Dermis blood vessel endothelial cell (primary cell): Measurements from ENCODE around the gene GRID2. TPM values are rescaled to one million over a fixed set of nuclear protein-coding genes. Genes with fewer than 3 reads are reported as not detected.
"Not testable (repeated sequence)": the region's sequence is repeated elsewhere in the genome, so short reads cannot be mapped to it uniquely, and the experiment has no call there.

ENCODE experiments used
- DNase-seq: peaks from one replicate; pipeline ENCODE4 v3.0.0; 2010
- total RNA-seq: library from RNA; depleted of rRNA; stranded (reverse); fragments of >200 nt; gene quantifications from 2 replicates; pipeline ENCODE4 v1.2.3, GENCODE V29; 2014

Gene GRID2
- total RNA-seq, 1 donor from 2014 or later, result not detected

DNA sequence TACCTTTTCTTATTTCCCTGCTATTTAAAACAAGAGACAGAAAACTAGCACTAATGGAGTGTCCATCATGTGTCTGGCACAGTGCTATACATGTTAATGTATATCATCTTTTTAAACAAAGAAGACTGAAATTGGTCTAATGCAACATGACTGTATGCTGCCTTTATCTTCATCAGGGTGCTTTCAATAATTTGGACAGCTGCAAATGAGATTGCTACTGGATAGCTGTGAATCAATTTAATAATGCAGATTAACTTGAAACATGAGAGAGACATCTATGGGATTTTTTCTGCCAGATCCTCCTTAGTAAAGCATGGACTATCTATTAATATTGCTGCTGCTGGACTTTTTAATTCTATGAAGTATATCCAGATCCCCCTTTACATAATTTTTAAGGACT is 1269.5 kb downstream of the GRID2 start:
- DNase-seq, result no peak

DNA sequence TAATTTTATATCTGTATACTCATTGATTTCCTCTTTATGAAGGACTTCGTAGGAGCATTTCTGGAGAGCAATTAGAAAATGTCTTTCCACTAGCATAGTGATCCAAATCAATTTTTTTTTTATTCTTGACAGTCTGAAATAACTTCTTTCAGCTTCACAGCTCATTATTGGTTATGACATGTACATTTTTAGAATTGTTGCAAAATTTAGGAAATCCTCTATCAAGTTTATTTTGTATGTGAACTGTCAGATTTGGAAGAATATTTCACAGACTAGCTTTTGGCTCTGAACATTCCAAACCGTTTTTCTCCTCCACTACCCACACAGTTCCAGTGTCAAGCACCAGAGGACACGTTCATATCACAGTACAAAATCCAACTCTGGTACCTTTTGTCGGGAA is 1275.2 kb downstream of the GRID2 start:
- no peak for DNase-seq

GRCh38 chr4:93605163-93605562 is 1301.4 kb downstream of the GRID2 start:
- no peak for DNase-seq

- DNase-seq, result no peak
Measured at GRCh38 chr4:93617606-93618005, 1313.8 kb downstream of the GRID2 start.

DNA sequence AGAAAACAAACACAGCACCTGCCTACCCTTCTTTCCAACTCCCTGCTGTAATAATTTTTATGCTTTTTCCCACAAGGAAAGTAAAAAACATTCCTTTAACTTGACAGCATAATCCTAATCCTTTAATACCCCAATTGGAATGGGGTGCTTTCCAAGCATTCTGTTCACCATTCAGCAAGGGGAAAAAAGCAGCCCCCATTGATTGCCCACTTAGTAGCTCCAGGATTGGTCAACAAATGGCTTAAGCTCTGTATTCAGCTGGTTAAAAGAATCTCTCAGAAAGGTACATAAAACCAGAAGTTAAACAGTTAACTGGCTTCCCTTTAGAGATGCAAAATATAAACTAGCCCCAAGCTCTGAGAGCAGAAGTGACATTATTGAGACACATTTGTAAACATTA is 1330.0 kb downstream of the GRID2 start:
- DNase-seq, result no peak

DNA sequence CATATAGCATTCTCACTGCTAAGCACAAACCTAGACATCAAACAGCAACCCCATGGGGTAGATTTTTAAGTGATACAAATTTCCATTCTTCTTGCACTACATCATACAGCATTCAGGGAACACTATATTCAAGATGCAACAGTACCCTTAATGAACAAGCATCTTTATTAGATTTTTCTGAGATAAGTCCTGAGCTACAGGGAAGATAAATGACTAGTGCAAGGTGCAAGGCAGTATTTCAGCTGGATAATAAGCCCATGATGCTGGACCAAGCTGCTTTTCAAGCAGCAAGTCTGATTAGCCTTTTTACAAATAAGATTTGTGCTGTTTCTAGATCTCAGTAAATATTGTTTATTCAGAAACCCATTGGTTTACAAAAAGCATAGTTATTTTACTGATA is 1332.2 kb downstream of the GRID2 start:
- DNase-seq, result no peak

- no peak for DNase-seq
Measured at GRCh38 chr4:93645120-93645519, 1341.4 kb downstream of the GRID2 start.

DNA sequence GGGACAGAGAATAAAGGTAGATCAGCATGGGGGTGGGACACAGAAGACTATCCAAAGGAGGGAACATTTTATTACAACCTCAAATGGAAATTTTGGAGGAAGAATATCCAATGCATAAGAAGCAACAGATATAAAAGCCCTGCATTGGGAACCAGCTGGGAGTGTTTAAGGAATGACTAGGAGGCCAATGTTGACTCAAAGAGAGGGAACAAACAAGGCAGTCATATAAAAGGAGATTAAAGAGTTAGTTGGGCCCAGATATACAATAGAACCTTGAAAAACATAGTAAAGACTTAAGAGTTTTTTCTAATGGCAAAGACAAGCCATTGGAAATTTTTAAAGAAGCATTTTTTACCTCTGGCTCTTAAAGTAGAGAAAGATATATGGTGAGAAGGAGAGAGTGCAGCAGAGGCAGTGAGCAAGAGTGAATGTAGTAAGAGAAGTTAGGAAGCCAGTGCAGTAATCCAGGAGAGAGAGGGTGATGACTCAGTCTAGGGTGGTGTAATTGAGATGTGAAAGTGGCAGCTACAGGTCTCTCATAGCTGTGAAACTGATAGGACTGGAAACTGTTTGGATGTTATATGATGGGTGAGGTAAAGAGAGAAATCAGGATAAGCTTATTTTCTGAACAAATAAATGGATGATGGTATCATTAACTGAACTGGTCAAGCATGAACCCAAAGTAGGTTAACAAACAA is 1342.6 kb downstream of the GRID2 start:
- no peak for DNase-seq

GRCh38 chr4:93648258-93648657 is 1344.5 kb downstream of the GRID2 start:
- no peak for DNase-seq

- no peak for DNase-seq
Measured at GRCh38 chr4:93649828-93650227, 1346.1 kb downstream of the GRID2 start.

DNA sequence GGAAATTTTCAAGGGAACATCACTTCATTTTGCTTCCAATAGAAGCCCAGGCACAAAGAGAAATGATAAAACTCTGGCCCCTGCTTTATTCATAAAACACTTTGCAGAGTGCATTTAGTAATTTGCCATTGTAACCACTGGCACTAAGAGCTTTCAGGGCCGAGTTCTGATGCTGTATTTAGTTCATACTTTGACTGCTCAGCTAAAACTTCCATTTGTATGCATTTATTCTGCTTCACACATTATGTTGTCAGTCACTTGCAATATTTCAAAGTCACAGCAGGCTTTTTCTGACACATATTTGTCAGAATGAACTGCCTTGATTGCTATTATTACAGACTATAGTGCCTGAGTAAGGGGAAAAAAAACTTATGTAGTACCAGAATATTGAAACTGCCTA is 1350.4 kb downstream of the GRID2 start:
- DNase-seq, result no peak

DNA sequence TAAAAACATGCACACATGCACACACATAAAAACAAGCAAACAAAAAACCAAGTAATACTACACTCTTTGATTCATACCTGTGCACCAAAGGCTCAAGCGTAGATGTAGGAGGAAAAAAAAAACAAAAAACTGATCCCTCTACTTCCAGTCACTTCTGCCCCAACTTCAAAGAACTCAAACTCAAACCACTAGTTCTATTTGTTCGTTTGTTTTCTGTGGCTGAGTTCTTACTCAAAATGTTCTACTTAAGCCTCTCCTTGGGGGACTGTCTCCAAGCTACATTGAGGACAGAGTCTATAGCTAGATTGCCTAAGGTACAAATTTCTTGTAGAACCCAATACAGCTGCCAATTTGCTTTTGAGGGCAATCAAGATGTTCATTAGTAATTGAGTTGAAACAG is 1353.8 kb downstream of the GRID2 start:
- no peak for DNase-seq

DNA sequence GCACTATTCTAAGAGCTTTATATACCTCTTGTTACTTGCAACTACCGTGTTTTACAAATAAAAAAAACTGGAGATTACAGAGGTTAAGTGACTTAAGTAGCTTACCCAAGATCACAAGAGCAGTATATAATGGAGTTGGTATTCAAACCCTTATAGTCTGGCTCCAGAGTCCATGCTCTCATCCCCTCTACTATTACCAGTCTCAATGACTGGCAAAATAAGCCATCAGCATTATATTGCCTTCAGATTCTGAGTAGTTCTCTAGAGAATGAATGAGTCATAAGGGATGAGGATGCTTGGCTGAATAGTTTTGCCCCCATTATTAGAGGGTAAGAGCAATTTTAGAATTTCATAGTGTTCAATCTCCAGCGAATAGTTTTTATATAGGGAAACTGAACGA is 1354.7 kb downstream of the GRID2 start:
- no peak for DNase-seq

DNA sequence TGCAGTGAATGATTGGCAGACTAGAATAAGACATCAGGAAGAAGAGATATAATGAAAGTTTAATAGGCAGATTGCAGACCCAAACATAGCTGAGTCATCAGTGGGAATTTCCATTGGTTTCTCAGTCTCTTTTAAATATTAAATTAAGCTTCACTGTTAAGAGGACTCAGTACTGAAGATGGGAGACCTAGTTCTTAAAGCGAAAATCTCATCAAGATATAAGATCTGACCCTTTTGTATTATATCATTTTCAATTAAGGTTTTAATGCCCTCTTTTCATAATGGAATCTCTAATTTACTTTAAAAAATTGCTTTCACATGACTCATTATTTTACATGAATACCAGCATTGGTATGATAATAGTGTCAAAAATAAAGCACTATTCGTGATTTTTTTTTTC is 1355.9 kb downstream of the GRID2 start:
- DNase-seq, result no peak

DNA sequence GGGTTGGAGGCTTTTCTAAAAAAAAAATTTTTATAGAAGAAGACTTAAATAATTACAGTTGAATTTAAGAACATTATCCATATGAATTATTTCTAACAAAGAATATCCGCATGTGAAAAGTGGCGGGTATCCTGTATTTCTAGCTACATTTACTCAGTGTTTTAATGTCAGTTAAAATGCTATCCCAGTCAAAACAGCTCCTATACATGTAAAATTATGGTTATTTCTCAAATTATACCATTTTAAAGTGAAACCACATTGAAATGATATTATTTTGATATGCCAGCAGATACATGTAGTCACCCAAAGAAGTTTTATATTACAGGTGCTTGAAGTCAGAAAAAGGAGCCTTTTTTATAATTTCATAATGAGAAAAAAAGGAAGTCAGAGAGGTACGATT is 1356.3 kb downstream of the GRID2 start:
- DNase-seq, result no peak

DNA sequence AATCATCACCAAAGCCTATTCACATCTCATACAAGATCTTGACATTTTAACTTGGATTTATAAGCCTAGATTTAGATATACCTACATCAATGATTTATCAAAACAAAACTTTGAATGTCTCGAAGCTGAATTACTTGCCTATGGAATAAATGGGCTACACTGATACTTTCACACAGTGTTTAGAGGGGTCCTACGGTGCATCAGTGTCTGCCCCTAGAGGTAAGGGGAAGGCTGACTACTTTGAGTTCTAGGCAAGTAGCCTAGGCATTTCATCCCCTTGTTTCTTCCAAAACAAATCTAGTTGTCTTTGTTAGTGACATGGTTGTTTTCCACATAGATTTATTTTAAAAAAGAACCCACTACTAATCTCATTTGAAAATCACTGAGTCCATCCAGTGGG is 1366.7 kb downstream of the GRID2 start:
- no peak for DNase-seq

DNA sequence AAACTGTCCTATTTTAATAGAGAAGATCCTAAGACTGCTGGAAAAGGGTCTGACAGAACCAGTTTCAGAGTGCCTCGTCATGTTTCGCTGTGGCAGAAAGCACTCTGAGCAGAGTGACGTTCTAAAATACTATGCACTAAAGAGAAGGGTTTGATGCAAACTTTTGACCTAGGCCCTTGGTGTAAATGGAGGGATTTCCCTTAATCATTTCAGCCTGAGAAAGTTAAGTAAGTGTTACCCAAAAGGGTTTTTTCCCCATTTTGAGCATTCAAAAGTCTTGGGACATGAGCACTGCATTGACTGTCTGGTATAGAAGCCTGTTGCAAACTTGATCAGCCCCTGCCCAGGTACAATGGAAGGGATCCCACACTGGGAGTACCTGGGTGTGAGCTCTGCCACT is 1367.3 kb downstream of the GRID2 start:
- no peak for DNase-seq

DNA sequence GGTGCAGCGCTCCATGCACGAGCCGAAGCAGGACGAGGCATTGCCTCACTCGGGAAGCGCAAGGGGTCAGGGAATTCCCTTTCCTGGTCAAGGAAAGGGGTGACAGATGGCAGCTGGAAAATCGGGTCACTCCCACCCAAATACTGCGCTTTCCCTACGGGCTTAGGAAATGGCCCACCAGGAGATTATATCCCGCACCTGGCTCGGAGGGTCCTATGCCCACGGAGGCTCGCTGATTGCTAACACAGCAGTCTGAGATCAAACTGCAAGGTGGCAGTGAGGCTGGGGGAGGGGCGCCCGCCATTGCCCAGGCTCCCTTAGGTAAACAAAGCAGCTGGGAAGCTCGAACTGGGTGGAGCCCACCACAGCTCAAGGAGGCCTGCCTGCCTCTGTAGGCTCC is 1373.2 kb downstream of the GRID2 start:
- not testable (repeated sequence) for DNase-seq

GRCh38 chr4:93684571-93684970 is 1380.8 kb downstream of the GRID2 start:
- no peak for DNase-seq

DNA sequence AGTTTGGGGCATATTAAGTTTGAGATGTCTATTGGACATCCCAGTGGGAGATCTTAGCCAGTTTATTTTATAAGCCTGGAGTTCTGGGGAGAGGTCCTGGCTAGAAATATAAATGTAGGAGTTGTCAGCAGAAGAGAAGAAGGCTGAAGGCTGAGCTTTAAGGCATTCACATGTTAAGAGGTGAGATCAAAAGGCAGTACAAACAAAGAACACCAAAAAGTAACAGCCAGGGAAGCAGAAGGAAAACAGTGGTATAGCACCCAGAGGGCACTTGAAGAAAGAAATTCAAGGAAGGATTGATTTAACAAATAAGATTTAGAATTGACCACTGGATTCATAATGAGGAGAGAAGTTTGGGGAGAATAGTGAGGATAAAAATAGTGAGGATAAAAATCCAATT is 1383.5 kb downstream of the GRID2 start:
- DNase-seq, result no peak

GRCh38 chr4:93688978-93689377 is 1385.2 kb downstream of the GRID2 start:
- DNase-seq, result no peak

GRCh38 chr4:93693141-93693540 is 1389.4 kb downstream of the GRID2 start:
- no peak for DNase-seq

DNA sequence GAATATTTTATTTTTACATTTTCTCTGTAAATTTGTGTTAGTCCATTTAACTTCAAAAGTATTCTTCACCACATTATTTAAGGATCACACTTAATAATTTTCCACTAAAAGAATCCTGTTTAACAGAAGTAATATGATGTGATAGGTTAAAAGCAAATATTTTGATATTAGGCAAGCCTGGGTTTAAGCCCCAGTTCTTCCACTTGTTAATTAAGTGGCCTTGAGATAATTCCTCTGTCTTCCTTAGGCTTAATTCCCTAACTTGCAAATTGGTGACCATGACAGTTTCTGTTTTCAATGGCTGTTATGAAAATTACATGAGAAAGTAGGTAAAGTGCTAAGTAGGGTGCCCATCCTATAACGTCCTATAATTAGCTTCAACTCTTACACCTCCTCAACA is 1394.9 kb downstream of the GRID2 start:
- no peak for DNase-seq

- no peak for DNase-seq
Measured at GRCh38 chr4:93700571-93700970, 1396.8 kb downstream of the GRID2 start.

- DNase-seq, result no peak
Measured at GRCh38 chr4:93710101-93710846, 1406.5 kb downstream of the GRID2 start.
